ENCODE measurements around the gene RPA3. TPM values are rescaled to one million over a fixed set of nuclear protein-coding genes. Genes with fewer than 3 reads are reported as not detected.

Gene RPA3
- total RNA-seq, 4 donors from 2014 or later, result 10.6 to 21.0 (median 14.1) TPM

DNA sequence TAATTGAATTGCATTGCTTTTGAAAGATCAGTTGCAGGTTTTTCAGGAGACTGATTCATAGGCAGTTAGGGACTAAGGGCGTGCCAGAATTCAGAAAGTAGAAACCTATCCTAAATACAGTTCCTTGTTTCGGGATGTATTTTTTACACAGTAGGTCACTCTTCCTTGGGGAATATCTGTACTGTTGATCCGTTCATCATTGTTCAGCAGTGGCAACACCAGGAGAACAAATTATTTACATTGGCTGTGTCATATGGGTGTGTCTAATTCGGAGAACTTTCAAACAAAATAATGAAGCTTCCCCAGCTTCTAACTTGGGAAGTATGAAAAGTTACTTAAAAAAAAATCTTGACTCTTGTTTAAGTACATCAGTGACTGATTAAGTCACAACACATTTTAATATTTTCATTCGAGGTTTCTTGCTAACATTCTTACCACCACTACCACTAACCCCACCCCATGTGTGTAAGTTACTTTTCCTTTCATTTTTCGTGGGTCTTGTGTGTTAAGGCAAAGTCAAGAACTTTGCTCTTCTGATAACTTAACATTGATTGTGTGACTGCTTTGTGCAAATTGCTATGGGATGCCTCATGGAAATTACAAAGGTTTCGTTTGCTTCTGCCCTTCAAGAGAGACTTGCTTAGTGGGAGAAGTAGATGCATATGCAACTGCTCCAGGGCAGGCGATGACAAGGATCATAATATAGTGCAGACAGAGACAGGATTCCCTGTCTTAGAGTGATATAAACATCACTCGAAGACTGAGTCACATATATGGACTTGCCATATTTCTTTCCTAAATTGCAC lies 43.8 kb upstream of the RPA3 start:
- H3K36me3 ChIP-seq, result no peaks in the 10 kb centered on the region
- H3K27me3 ChIP-seq, result no peaks in the 10 kb centered on the region
- peak overlapping the region; percentile 44 to 54 for H3K4me3 ChIP-seq
- 1 to 8% methylated on average over 9 of the region's 9 CpGs for WGBS, 2 donors (ENCODE audit: low coverage in 1 of 2)
- TF ChIP-seq EP300 (IDR thresholded peaks at IDR 0.05) (no peak), POLR2AphosphoS5 (IDR thresholded peaks at IDR 0.05) (no peak), POLR2A (IDR thresholded peaks at IDR 0.05) (no peak)
- TF ChIP-seq, protein P1, sequence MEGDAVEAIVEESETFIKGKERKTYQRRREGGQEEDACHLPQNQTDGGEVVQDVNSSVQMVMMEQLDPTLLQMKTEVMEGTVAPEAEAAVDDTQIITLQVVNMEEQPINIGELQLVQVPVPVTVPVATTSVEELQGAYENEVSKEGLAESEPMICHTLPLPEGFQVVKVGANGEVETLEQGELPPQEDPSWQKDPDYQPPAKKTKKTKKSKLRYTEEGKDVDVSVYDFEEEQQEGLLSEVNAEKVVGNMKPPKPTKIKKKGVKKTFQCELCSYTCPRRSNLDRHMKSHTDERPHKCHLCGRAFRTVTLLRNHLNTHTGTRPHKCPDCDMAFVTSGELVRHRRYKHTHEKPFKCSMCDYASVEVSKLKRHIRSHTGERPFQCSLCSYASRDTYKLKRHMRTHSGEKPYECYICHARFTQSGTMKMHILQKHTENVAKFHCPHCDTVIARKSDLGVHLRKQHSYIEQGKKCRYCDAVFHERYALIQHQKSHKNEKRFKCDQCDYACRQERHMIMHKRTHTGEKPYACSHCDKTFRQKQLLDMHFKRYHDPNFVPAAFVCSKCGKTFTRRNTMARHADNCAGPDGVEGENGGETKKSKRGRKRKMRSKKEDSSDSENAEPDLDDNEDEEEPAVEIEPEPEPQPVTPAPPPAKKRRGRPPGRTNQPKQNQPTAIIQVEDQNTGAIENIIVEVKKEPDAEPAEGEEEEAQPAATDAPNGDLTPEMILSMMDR (IDR thresholded peaks at IDR 0.05), result no peak
- peak; percentile 22 for ATAC-seq
- H3K27ac ChIP-seq, result peak overlapping the region; percentile 50 to 69 (median 60)
- H3K4me1 ChIP-seq, result peaks cover 0 to 32% (median 2%) of the 10 kb centered on the region in 3 donors
- H3K9me3 ChIP-seq, result no peaks in the 10 kb centered on the region

DNA sequence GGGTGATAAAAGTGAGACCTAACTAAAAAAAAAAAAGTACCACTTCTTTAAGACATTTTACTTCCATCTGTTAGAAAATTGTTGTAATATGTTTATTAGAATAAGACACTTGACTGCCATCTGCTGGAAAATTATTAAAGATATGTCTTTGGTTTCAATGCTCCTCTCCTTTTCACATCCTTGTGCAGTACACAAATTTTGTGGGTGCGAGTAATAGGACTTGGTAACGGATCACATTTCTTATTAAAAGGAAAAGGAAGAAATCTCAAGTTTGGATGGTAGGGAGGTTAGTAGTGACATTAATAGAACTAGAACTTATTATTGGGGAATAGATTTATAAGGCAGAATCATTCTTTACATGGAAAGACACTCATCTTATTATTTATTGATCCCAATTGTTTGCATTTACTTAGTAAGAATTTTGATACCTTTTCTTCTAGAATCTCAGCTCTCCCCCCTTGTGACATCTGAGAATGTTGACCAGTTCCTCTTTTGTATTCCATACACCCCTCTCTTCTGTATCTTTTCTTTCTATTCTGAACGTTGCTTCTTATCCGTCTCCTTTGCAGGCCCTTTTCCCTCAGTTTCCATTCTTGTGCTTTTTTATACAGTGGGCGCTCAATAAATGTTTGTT lies 43.0 kb upstream of the RPA3 start:
- peak; percentile 13 for ATAC-seq
- no peak for TF ChIP-seq EP300 (IDR thresholded peaks at IDR 0.05)
- TF ChIP-seq, protein P1 (IDR thresholded peaks at IDR 0.05), result peak in 3 of 4 experiments; percentile 32 to 37 (median 37)
- Histone ChIP-seq H3K9me3 (no peaks in the 10 kb centered on the region), H3K4me3 (peak overlapping the region; percentile 44 to 54), H3K36me3 (no peaks in the 10 kb centered on the region), H3K27ac (peak overlapping the region in 3 of 4 donors; percentile 50 to 69 (median 61)), H3K27me3 (no peaks in the 10 kb centered on the region), H3K4me1 (peaks cover 0 to 28% (median 2%) of the 10 kb centered on the region in 3 donors)
- WGBS, 2 donors (ENCODE audit: low coverage in 1 of 2), result 38 to 50% methylated on average over 5 of the region's 5 CpGs

DNA sequence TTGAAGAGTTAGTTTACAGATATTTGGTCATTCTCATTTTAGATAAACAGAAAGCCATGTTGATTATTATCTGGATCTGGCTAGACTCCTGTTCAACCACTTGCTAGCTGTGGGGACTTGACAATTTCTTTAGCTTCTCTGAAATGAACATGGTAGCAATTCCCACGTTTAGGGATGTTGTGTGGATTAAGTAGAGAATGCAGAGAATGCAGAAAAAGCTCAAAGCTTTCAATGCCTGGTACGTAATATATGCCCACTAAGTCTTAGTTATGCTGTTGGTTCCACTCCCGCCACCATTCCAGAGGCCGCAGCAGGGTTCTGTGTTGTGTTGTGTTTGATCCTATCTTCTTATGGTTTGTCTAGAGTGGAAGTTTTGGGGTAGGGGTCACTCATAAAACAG lies 39.2 kb upstream of the RPA3 start:
- no peaks in the 10 kb centered on the region for H3K36me3 ChIP-seq
- no peak for ATAC-seq
- WGBS, 2 donors (ENCODE audit: low coverage in 1 of 2), result 77 to 81% methylated on average over 4 of the region's 4 CpGs
- H3K27me3 ChIP-seq, result no peaks in the 10 kb centered on the region
- H3K4me3 ChIP-seq, result no peak overlapping the region
- TF ChIP-seq, protein P1 (IDR thresholded peaks at IDR 0.05), result no peak
- no peak for TF ChIP-seq POLR2AphosphoS5 (IDR thresholded peaks at IDR 0.05)
- TF ChIP-seq EP300 (IDR thresholded peaks at IDR 0.05), result no peak
- no peak for TF ChIP-seq POLR2A (IDR thresholded peaks at IDR 0.05)
- no peak overlapping the region for H3K27ac ChIP-seq
- H3K4me1 ChIP-seq, result peaks cover 0 to 6% (median 2%) of the 10 kb centered on the region in 3 donors
- H3K9me3 ChIP-seq, result no peaks in the 10 kb centered on the region

DNA sequence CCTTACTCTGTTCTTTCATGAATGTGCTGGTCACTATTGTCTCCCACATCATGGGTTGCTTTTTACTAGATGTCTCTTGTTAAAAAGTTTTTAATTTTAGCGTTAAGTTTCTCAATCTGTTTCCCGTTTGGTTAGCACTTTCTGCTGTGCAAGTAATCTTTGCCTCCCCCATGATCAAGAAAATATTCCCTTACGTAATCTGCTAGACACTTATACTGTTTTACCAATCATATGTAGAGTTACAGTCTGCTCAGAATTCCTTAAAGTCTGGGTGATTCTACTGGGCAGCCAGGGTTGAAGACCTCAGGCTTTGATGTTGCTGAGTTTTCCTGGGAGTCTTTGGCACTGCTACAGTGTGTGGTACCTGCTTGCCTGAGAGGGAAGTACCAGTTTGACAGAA lies 38.2 kb upstream of the RPA3 start:
- no peak for ATAC-seq
- Histone ChIP-seq H3K27me3 (no peaks in the 10 kb centered on the region), H3K36me3 (no peaks in the 10 kb centered on the region), H3K27ac (no peak overlapping the region), H3K4me1 (peaks cover 0 to 1% (median 0%) of the 10 kb centered on the region in 3 donors), H3K9me3 (no peaks in the 10 kb centered on the region), H3K4me3 (no peak overlapping the region)
- WGBS, 2 donors (ENCODE audit: low coverage in 1 of 2), result 77 to 93% methylated on average over 2 to 3 of the region's 3 CpGs
- TF ChIP-seq POLR2A (IDR thresholded peaks at IDR 0.05) (no peak), POLR2AphosphoS5 (IDR thresholded peaks at IDR 0.05) (no peak), EP300 (IDR thresholded peaks at IDR 0.05) (no peak)
- TF ChIP-seq, protein P1 (IDR thresholded peaks at IDR 0.05), result no peak

All from gastroesophageal sphincter (tissue), 4 donors.